GM20000 (cell line): Measurements from ENCODE around the gene JMJD6.
"Not testable (repeated sequence)": the region's sequence is repeated elsewhere in the genome, so short reads cannot be mapped to it uniquely, and the experiment has no call there.

Experiments used
- DNase-seq: peaks from one replicate; pipeline ENCODE4 v3.0.0; 2012; ENCODE audit warnings: low spot score
- CTCF ChIP-seq: IDR thresholded peaks from 2 replicates; pipeline ENCODE4 v1.5.1; 2012; ENCODE audit warnings: mild to moderate bottlenecking, control low read depth; ENCODE audit errors: extremely low read depth, missing control alignments

JMJD6 gene

GRCh38 chr17:76727745-76728456, 1.5 kb upstream of the JMJD6 start:
- no peak for TF ChIP-seq CTCF
- no peak for DNase-seq

- peak; percentile 83 for DNase-seq
Measured at GRCh38 chr17:76726776-76727718, 641 bp upstream of the JMJD6 start, which contains the start of gene METTL23. Gene METTL23 (plus strand): TSS chr17:76726839. CDS start chr17:76729711, 2,872 bp downstream.

GRCh38 chr17:76725580-76726230, 701 bp downstream of the JMJD6 start:
- TF ChIP-seq CTCF: no peak
- DNase-seq: peak; percentile 72

More at GRCh38 chr17:76726776-76727718, 641 bp upstream of the JMJD6 start, which contains the start of gene METTL23:
- peak; percentile 63 for TF ChIP-seq CTCF

GRCh38 chr17:76723812-76724211, 2.6 kb downstream of the JMJD6 start:
- no peak for TF ChIP-seq CTCF
- no peak for DNase-seq

GRCh38 chr17:76722977-76723376, 3.4 kb downstream of the JMJD6 start:
- DNase-seq: not testable (repeated sequence)

- no peak for TF ChIP-seq CTCF
- DNase-seq: no peak
Measured at GRCh38 chr17:76722279-76722678, 4.1 kb downstream of the JMJD6 start.

GRCh38 chr17:76721463-76721862, 4.9 kb downstream of the JMJD6 start:
- no peak for TF ChIP-seq CTCF
- no peak for DNase-seq
